ENCODE measurements around the gene FANCD2.

FANCD2 gene

GRCh38 chr3:10115326-10116137 is 89.3 kb downstream of the FANCD2 start, which contains the start of gene BRK1 (continued):
- TF ChIP-seq GLIS2 (tag by site-specific recombination; IDR thresholded peaks at IDR 0.05) (no peak), YY2 (tag by site-specific recombination; IDR thresholded peaks at IDR 0.05) (peak; percentile 75; the same call in 1 of the 2 replicates), OVOL3 (tag by site-specific recombination; IDR thresholded peaks at IDR 0.05) (no peak), ZNF664 (tag by site-specific recombination; IDR thresholded peaks at IDR 0.05) (no peak), ZNF596 (tag by site-specific recombination; IDR thresholded peaks at IDR 0.05) (no peak), ZNF19 (tag by site-specific recombination; IDR thresholded peaks at IDR 0.05; ENCODE audit: low read depth) (no peak), KLF8 (tag by site-specific recombination; IDR thresholded peaks at IDR 0.05) (no peak)

- Histone ChIP-seq H3K36me3 (ENCODE audit: control insufficient read depth in 2 of 2, insufficient read depth in 1 of 2, low read length in 2 of 2) (peaks cover 10 to 19% of the 10 kb centered on the region in 2 experiments; a peak in 2 of 3 replicates), H3K4me3 (ENCODE audit: low read depth, low read length) (peak overlapping the region; percentile 88), H3K4me1 (ENCODE audit: control insufficient read depth, insufficient read depth, low read length) (peaks cover 6% of the 10 kb centered on the region; the same call in 1 of the 2 replicates), H3K9me3 (ENCODE audit: control insufficient read depth, insufficient read depth, low read depth, low read length) (no peaks in the 10 kb centered on the region), H3K27ac (ENCODE audit: extremely low read depth, low read depth, low read length) (no peak overlapping the region; the same call in 1 of the 2 replicates)
- ChIA-PET POLR2A (interaction anchor here (1.1 to 1.9 kb wide), 2 partner anchors 26 to 32 kb away, joined by 7 to 9 read pairs; partner anchors contain the start of gene VHL), CTCF (interaction anchor here (0.6 kb wide), 1 partner anchor 48 kb away, joined by 5 read pairs; no protein-coding TSS in a partner anchor)
- TF ChIP-seq ZNF366 (tag by site-specific recombination; conservative IDR thresholded peaks at IDR 0.05) = peak; percentile 41; the same call in 1 of the 2 replicates
- TF ChIP-seq ZNF335 (tag by site-specific recombination; conservative IDR thresholded peaks at IDR 0.05) = no peak; the same call in 1 of the 2 replicates
- TF ChIP-seq SCRT2 (tag by site-specific recombination; IDR thresholded peaks at IDR 0.05) = no peak
- TF ChIP-seq ZNF398 (tag by site-specific recombination; IDR thresholded peaks at IDR 0.05) = peak; percentile 18; the same call in 1 of the 2 replicates
- TF ChIP-seq ZBTB17 (tag by site-specific recombination; IDR thresholded peaks at IDR 0.05) = no peak; the same call in 1 of the 2 replicates
- TF ChIP-seq ZNF621 (tag by site-specific recombination; IDR thresholded peaks at IDR 0.05) = no peak
- TF ChIP-seq ZFP69B (tag by site-specific recombination; IDR thresholded peaks at IDR 0.05) = no peak
- no peak for TF ChIP-seq ZBTB11 (tag by site-specific recombination; conservative IDR thresholded peaks at IDR 0.05; ENCODE audit: low read depth)
- no peak for TF ChIP-seq ZNF660 (tag by site-specific recombination; IDR thresholded peaks at IDR 0.05)
- peak; percentile 81; the same call in 1 of the 2 replicates for TF ChIP-seq ZBTB20 (tag by site-specific recombination; IDR thresholded peaks at IDR 0.05)
- TF ChIP-seq ZFP37 (tag by site-specific recombination; IDR thresholded peaks at IDR 0.05) = no peak
- no peak for TF ChIP-seq ZNF350 (tag by site-specific recombination; IDR thresholded peaks at IDR 0.05)
- no peak for TF ChIP-seq ZBTB44 (tag by site-specific recombination; IDR thresholded peaks at IDR 0.05)
- TF ChIP-seq PRDM10 (tag by site-specific recombination; IDR thresholded peaks at IDR 0.05) = peak; percentile 50; the same call in 1 of the 2 replicates
- no peak for TF ChIP-seq PATZ1 (tag by site-specific recombination; IDR thresholded peaks at IDR 0.05)
- no peak for TF ChIP-seq ZBTB21 (tag by site-specific recombination; IDR thresholded peaks at IDR 0.05)
These were observed 89.9 kb downstream of the FANCD2 start for GRCh38 chr3:10116138-10116460.
